Esophagus muscularis mucosa (tissue), 3 donors: ENCODE data around the gene PPP1R14B.

Source experiments
- EP300 ChIP-seq: sonication (generic); formaldehyde crosslinking; IDR thresholded peaks from one replicate; pipeline ENCODE4 v1.6.1; 2017; ENCODE audit warnings: antibody characterized with exemption
- TF ChIP-seq, protein P1 (sequence below), 3 experiments: fragments of 200-600 bp in 2 of 3; fragments of 450-650 bp in 1 of 3; sonication (generic) in 2 of 3; IDR thresholded peaks; one replicate each; pipeline ENCODE4 v1.5.1; 2017 to 2019; ENCODE audit warnings: antibody characterized with exemption in 3 of 3, mild to moderate bottlenecking in 2 of 3, moderate library complexity in 1 of 3

DNA sequence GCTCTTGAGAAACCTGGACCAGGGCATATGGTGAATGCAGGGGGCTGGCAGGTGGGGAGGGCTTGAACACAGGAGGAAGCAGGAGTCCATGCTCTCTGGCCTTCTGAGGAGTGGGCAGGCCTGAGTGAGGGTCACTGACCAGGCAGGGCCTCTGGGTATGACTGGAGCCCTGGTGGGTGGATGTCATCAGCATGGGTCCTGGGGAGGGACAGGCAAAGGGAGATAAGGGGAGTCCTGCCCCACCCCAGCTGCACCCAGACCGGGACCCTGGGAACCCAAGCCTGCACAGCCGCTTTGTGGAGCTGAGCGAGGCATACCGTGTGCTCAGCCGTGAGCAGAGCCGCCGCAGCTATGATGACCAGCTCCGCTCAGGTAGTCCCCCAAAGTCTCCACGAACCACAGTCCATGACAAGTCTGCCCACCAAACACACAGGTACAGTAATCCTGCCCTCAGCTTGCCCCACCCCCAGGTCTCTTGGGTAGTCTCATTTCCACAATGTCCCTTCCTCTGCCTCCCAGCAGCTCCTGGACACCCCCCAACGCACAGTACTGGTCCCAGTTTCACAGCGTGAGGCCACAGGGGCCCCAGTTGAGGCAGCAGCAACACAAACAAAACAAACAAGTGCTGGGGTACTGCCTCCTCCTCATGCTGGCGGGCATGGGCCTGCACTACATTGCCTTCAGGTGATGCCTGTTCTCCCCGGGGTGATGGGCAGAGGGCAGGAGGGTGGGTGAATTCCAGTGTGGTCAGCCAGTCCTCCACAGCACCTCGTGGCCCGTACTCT, 14.4 kb downstream of the PPP1R14B start:
- no peak for TF ChIP-seq EP300
- TF ChIP-seq, protein P1, sequence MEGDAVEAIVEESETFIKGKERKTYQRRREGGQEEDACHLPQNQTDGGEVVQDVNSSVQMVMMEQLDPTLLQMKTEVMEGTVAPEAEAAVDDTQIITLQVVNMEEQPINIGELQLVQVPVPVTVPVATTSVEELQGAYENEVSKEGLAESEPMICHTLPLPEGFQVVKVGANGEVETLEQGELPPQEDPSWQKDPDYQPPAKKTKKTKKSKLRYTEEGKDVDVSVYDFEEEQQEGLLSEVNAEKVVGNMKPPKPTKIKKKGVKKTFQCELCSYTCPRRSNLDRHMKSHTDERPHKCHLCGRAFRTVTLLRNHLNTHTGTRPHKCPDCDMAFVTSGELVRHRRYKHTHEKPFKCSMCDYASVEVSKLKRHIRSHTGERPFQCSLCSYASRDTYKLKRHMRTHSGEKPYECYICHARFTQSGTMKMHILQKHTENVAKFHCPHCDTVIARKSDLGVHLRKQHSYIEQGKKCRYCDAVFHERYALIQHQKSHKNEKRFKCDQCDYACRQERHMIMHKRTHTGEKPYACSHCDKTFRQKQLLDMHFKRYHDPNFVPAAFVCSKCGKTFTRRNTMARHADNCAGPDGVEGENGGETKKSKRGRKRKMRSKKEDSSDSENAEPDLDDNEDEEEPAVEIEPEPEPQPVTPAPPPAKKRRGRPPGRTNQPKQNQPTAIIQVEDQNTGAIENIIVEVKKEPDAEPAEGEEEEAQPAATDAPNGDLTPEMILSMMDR (IDR thresholded peaks at IDR 0.05), result no peak
